Spleen (tissue), 7 donors: ENCODE measurements around the gene PPIL1.

Experiments
- POLR2A ChIP-seq, 3 donors: fragments of 450-650 bp; IDR thresholded peaks; one replicate each; pipeline ENCODE4 v1.5.1; 2017; ENCODE audit warnings: antibody characterized with exemption in 3 of 3, mild to moderate bottlenecking in 1 of 3
- TF ChIP-seq, protein P1 (sequence below), 11 experiments: fragments of 200-600 bp in 7 of 11; fragments of 450-650 bp in 4 of 11; sonication (generic) in 4 of 11; IDR thresholded peaks in 8 of 11; conservative IDR thresholded peaks in 3 of 11; 1 replicate in 7 of 11; 2 replicates in 4 of 11; pipeline versions ENCODE4 v1.4.0 to v1.8.0; 2016 to 2021; ENCODE audit warnings: antibody characterized with exemption in 11 of 11, inconsistent platforms in 4 of 11, mild to moderate bottlenecking in 1 of 11
- donor health status: DM: no; HTN: no; CAD: no; lungs with moderate emphysema.
- donor health status: DM: no; HTN: no; CAD: no.
- donor health status: DM: no; HTN: no; CAD: no.

DNA sequence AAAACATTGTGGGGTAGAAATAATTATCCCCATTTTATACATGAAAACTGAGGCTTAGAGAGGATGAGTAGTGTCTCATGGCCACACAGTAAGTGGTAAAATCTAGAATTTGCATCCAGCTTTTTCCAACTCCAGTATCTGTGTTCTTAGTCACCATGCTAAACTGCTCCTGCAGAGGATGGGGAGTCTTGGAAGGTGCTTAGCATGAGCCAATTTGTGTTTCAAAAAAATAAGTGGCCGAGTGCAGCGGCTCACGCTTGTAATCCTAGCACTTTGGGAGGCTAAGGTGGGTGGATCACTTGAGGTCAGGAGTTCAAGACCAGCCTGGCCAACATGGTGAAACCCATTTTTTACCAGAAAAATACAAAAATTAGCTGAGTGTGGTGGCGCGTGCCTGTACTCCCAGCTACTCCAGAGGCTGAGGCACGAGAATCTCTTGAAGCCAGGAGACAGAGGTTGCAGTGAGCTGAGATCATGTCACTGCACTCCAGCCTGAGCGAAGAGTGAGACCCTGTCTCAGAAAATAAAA lies 13.6 kb upstream of the PPIL1 start:
- TF ChIP-seq, protein P1, sequence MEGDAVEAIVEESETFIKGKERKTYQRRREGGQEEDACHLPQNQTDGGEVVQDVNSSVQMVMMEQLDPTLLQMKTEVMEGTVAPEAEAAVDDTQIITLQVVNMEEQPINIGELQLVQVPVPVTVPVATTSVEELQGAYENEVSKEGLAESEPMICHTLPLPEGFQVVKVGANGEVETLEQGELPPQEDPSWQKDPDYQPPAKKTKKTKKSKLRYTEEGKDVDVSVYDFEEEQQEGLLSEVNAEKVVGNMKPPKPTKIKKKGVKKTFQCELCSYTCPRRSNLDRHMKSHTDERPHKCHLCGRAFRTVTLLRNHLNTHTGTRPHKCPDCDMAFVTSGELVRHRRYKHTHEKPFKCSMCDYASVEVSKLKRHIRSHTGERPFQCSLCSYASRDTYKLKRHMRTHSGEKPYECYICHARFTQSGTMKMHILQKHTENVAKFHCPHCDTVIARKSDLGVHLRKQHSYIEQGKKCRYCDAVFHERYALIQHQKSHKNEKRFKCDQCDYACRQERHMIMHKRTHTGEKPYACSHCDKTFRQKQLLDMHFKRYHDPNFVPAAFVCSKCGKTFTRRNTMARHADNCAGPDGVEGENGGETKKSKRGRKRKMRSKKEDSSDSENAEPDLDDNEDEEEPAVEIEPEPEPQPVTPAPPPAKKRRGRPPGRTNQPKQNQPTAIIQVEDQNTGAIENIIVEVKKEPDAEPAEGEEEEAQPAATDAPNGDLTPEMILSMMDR (IDR thresholded peaks at IDR 0.05 in 8 of 11, conservative IDR thresholded peaks at IDR 0.05 in 3 of 11), result no peak
- no peak for TF ChIP-seq POLR2A (IDR thresholded peaks at IDR 0.05)
